A549 treated with GW870086 at 1 μM for 4 hours (cell line): Measurements from ENCODE around the gene DLD. TPM values are rescaled to one million over a fixed set of nuclear protein-coding genes. Genes with fewer than 3 reads are reported as not detected.

Experiments used
- total RNA-seq: library from RNA; stranded (reverse); fragments of 200-300 nt; extraction: Qiagen RNA extraction; gene quantifications from 5 replicates; pipeline ENCODE4 v1.2.3, GENCODE V29; 2022; ENCODE audit warnings: low read depth

DLD gene
- total RNA-seq = 79.0 to 107 TPM (median 95.5 TPM) in 5 replicates

GRCh38 chr7:107890962-107891635, at the start of gene DLD:
Gene DLD (plus strand): TSS chr7:107891183. CDS start chr7:107891251, 68 bp downstream.

Other genes starting within 250 kb of the DLD start
- gene SLC26A4, start 230.4 kb upstream of the DLD start, total RNA-seq = 0.05 to 0.32 TPM (median 0.18 TPM) in 4 of 5 replicates, not detected in the other
- 27.9 to 53.1 TPM (median 31.2 TPM) in 5 replicates for gene CBLL1, start 147.0 kb upstream of the DLD start, total RNA-seq
- not detected in 5 replicates for gene SLC26A3, start 88.0 kb upstream of the DLD start, total RNA-seq
- gene LAMB1, start 112.0 kb downstream of the DLD start, total RNA-seq = 97.9 to 132 TPM (median 108 TPM) in 5 replicates
- 0.03 to 0.36 TPM (median 0.19 TPM) in 5 replicates for gene LAMB4, start 239.2 kb downstream of the DLD start, total RNA-seq